HEK293T (cell line): ENCODE measurements around the gene EXOC7.

Experiments
- ARNT ChIP-seq: fragments of 450-650 bp; IDR thresholded peaks from 2 replicates; pipeline ENCODE4 v1.6.1; 2017; ENCODE audit warnings: mild to moderate bottlenecking
- BHLHE40 ChIP-seq: fragments of 450-650 bp; IDR thresholded peaks from 2 replicates; pipeline ENCODE4 v1.6.1; 2016; ENCODE audit warnings: mild to moderate bottlenecking, moderate library complexity, borderline replicate concordance
- ELF4 ChIP-seq: fragments of 450-650 bp; IDR thresholded peaks from 2 replicates; pipeline ENCODE4 v1.6.1; 2017; ENCODE audit warnings: antibody characterized with exemption
- FOXA1 ChIP-seq: fragments of 450-650 bp; IDR thresholded peaks from 2 replicates; pipeline ENCODE4 v1.6.1; 2016; ENCODE audit warnings: mild to moderate bottlenecking
- FOXK2 ChIP-seq: fragments of 450-650 bp; IDR thresholded peaks from 2 replicates; pipeline ENCODE4 v1.6.1; 2016; ENCODE audit warnings: mild to moderate bottlenecking

GRCh38 chr17:76139801-76140660, 36.4 kb upstream of the EXOC7 start:
- TF ChIP-seq FOXK2 (no peak), ELF4 (no peak), FOXA1 (no peak), ARNT (no peak), BHLHE40 (no peak)
